HG03342 (cell line): Measurements from ENCODE around the gene AGT.
"Not testable (repeated sequence)": the region's sequence is repeated elsewhere in the genome, so short reads cannot be mapped to it uniquely, and the experiment has no call there.

Experiments used
- ATAC-seq: cut with Tn5 transposase; IDR thresholded peaks from one replicate; pipeline ENCODE4 v1.9.1; 2021; ENCODE audit warnings: mild to moderate bottlenecking, moderate library complexity; ENCODE audit not compliant: unreplicated experiment

Gene AGT

GRCh38 chr1:230708631-230709580 lies 5.0 kb downstream of the AGT start:
- no peak for ATAC-seq

GRCh38 chr1:230707732-230708630 lies 5.9 kb downstream of the AGT start:
- ATAC-seq: no peak

GRCh38 chr1:230706887-230707731 lies 6.8 kb downstream of the AGT start:
- no peak for ATAC-seq

- ATAC-seq: no peak
These were observed 7.8 kb downstream of the AGT start for GRCh38 chr1:230706020-230706699.

DNA sequence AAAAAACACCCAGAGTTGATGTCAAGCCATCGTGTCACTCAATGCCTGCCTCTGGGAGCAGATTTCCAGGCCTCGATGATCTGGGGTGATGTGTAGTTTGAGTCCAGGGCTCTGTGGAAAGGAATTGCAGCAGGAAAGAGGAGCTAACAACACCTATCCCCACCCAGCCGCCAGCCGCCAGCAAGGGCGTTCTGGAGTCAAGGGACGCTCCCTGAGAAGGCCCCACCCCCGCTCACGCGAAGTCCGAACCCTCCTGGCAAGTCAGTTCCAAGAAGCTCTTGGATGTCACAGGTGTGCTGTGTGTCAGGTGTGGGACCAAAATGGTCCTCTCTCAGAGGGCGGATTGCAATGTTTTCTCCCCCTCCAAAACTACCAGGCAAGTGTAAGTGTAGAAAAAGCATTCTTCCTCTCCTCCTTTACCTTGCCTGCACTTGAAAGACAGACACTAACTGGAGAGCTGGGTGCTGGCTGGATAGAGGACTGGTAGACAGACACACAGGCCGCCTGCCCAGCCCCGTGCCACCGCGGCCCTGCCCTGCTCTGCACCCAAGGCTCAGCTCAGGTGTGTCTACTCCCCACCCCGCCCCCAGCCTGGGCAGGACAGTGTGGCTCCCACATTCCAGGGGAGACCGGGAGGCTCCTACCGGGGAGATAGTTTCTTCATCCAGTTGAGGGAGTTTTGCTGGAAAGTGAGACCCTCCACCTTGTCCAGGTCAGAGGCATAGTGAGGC lies 8.5 kb downstream of the AGT start:
- no peak for ATAC-seq

DNA sequence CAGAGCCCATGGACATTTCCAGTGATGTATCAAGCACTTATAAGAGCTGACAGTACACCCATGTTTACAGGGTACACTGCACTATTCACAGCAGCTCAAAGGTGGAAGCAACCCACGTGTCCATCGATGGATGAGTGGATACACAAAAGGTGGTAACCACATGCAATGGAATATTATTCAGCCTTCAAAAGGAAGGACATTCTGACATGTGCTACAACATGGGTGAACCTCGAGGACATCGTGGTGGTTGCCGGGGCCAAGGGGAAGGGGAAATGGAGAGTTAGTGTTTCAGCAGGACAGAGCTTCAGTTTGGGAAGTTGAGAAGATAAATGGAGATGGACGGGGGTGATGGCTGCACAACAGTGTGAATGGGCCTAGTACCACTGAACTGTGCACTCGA lies 9.1 kb downstream of the AGT start:
- no peak for ATAC-seq

GRCh38 chr1:230703679-230704385 lies 10.1 kb downstream of the AGT start:
- ATAC-seq: no peak

GRCh38 chr1:230702934-230703678 lies 10.8 kb downstream of the AGT start:
- no peak for ATAC-seq

DNA sequence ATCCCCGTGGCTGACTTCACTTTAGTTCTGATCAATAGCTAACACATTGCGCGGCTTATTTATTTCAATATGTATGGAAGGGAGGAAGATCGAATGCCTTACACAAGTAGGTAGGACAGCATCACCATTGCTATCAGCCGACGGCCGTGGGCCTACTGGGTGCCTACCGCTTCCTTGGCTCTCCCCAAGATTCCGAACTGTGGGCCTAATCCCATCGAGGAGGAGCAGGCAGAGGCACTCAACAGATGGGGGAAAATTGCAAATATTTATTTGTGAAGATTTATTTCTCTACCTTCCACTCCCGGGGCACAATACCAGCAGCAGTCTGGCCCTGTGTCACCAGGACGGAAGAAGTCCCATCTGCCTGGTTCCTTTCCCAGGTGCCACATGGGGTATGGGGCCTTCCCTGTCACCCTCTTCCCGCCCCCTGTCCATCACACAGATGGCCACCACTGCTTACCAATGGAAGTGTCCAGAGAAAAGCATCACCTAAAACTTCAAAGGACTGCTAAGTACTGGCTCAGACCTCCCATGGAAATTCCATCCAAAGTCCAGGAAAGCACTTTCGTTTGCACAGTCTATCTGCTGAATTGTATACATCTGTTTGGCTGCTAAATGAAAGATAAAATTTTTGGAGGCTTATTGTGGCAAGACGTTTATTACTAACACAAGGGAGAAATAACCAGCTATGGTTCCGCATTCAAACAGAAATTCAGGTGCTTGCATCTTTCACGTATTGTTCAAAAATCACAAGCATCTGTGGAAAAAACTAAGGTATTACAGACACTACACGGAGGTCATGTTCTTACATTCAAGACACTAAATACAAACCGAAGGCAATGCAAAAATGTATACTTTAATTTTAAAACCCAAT lies 11.8 kb downstream of the AGT start:
- ATAC-seq: no peak

DNA sequence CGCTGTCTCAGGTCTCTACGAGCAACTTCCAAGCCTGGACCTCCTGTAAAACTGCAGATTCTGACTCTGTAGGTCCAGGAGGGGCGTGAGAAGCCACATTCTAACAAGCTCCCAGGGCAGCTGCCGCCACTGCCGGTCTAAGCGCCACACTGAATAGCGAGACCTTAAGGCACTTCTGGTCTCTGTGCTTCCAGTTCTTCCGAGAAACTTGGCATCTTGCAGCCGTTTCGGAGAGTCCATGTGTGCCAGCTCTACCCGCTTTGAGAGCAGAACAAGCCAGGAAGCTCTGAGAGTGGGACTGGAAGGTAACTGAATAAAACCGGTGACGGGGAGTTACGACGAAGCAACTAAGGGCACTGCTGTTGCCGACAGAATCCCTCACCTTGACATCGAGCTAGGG lies 12.5 kb downstream of the AGT start:
- no peak for ATAC-seq

- no peak for ATAC-seq
These were observed 13.8 kb downstream of the AGT start for GRCh38 chr1:230700132-230700531.

DNA sequence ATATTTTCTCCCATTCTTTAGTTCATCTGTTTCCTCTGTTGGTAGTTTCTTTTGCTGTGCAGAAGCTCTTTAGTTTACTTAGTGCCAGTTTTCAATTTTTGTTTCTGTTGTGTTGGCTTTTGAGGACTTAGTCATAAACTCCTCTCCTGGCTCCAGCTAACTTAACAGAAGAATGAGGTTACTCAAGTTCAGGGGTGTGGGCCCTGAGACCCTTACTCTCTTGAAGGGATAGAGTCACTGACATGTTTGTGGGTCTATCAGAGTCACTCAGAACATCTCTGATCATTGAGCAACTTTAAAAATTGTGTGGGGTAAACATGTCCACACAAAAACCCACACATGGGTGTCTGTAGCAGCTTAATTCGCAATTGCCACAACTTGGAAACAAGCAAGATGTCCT lies 14.2 kb downstream of the AGT start:
- ATAC-seq: no peak

- ATAC-seq: not testable (repeated sequence)
These were observed 15.0 kb downstream of the AGT start for GRCh38 chr1:230698964-230699363.

DNA sequence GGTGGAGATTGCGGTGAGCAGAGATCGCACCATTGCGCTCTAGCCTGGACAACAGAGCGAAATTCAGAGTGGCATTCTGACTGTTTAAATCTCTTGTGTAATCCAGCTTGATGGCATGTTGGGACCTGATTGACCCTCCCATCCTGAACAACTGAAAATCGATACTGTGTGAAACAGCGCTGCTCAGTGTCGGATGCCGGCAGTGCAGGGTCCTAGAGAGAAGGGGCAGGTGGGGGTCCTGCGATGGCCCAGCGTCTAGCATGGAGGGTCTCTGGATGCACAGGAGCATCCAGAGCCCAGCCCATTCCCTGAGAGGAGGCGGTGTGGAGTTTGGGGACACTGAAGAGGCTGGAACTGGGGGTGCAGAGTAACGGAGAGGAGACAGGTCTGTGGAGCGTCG lies 15.8 kb downstream of the AGT start:
- no peak for ATAC-seq

- ATAC-seq: no peak
These were observed 17.0 kb downstream of the AGT start for GRCh38 chr1:230696722-230697437.

DNA sequence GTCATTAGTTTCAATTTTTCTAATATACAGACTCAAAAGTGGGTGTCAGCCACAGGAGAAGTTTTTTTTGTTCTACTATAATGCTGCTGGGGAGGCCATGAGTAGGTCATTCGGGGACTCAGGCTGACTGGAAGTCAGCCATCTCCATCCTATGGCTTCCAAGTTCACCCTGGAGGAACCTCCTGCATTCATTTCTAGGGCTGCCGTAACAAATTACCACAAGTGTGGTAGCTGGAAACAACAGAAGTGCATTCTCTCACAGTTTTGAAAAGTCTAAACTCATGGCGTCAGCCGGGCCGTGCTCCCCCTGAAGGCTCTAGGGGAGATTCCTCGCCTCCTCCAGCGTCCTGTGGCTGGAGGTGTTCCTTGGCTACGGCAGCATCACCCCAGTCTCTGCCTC lies 17.7 kb downstream of the AGT start:
- no peak for ATAC-seq

GRCh38 chr1:230694991-230695390 lies 18.9 kb downstream of the AGT start:
- no peak for ATAC-seq
